ENCODE measurements around the gene TRAPPC2.
"Not testable (repeated sequence)": the region's sequence is repeated elsewhere in the genome, so short reads cannot be mapped to it uniquely, and the experiment has no call there.

TRAPPC2 gene

DNA sequence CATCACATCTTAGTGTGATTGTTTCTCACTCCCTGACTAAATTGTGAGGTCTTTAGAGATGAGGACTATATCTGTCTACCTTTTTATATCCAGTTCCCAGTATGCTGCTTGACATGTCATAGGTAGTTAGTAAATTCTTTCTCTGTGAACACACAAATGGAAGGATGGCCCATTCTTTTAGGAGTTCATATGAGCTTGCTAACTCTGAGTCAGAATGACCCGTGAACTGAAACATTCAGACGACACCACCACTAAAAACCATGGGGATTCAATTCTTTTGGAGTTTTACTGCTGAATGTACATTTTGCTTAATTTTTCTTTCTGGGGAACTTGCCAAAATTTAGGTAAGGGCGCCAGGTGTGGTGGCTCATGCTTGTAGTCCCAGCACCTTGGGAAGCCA is 14.1 kb upstream of the TRAPPC2 start:
- DNase-seq = no peak

DNA sequence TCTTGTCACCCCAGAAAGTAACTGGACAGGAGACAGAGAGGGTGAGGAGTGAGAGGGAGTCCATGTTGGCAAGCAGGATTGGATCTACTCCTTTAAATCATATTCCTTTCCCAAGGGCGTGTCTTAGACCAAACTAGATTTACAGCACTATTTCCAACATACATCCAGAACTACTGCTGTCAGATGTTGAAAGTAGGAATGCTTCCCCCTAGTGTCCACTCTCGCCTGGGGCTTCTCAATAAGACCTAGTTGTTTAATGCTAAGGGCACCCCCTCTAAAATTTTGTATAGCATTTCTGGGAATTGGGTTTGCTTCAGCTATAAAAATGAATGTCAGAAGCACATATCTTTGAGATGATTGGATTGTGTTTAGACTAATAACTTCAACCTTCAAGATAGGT is 13.4 kb upstream of the TRAPPC2 start:
- peak in 13 of 56 donors; percentile 0 to 67 (median 12) for DNase-seq

DNA sequence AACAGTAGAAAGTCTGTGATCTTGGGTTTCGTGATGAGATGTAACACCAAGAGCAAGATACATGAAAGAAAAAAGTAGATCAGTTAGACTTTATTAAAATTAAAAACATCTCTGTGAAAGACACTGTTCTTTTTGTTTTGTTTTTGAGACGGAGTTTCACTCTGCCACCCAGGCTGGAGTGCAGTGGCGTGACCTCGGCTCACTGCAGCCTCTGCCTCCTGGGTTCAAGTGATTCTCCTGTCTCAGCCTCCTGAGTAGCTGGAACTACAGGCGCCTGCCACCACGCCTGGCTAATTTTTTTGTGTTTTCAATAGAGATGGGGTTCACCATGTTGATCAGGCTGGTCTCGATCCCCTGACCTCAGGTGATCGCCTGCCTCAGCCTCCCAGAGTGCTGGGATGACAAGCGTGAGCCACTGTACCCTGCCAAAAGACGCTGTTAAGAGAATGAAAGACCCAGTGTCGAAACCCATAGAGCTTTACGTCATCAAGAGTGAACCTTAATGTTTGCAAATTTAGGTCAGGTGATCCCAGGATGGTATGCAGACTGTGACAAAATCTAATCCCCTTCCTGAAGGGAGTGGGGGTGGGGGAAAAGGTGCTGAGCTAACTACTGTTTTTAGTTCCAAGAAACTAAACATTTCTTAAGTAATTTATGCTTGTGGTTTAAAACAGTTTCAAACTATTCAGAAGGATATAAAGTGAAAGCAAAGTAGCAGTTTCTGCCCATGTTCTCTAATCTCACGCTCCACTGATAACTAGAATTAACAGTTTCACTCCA is 8.2 kb upstream of the TRAPPC2 start:
- DNase-seq = no peak

DNA sequence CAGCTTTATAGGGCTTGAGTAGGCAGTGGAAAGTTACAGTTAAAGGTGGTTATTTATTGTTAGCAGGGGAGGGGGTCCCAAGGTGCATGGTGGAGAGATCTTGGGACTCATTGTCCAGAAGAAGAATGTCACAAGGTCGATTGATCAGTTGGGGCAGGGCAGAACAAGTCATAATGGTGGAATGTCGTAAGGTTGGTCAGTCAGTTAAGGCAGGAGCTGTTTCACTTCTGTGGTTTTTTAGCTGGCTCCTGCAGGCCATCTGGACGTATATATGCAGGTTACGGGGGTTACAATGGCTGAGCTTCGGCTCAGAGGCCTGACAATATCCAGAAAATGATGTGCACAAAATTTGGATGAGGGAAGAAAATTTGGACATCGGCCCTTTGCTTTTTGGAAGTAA is 7.3 kb upstream of the TRAPPC2 start:
- DNase-seq = no peak

DNA sequence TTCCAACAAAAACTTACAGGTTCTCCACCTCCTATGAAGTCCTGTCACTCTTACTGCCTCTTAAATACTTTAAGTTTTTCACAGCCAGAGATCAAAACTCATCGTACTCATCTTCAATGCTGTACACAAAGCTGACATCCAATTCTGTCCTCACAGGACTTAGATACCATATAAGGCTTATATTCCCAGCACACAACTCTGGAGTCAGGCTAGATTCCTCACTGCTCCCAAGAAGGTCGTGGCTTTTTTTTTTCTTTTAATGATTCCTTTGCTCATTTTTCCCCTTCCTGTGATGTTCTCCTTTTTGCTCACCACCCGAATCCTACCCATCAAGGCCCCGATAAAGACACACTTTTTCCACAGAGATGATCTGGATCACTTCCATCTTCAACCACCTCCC is 914 bp downstream of the TRAPPC2 start:
- DNase-seq = no peak

DNA sequence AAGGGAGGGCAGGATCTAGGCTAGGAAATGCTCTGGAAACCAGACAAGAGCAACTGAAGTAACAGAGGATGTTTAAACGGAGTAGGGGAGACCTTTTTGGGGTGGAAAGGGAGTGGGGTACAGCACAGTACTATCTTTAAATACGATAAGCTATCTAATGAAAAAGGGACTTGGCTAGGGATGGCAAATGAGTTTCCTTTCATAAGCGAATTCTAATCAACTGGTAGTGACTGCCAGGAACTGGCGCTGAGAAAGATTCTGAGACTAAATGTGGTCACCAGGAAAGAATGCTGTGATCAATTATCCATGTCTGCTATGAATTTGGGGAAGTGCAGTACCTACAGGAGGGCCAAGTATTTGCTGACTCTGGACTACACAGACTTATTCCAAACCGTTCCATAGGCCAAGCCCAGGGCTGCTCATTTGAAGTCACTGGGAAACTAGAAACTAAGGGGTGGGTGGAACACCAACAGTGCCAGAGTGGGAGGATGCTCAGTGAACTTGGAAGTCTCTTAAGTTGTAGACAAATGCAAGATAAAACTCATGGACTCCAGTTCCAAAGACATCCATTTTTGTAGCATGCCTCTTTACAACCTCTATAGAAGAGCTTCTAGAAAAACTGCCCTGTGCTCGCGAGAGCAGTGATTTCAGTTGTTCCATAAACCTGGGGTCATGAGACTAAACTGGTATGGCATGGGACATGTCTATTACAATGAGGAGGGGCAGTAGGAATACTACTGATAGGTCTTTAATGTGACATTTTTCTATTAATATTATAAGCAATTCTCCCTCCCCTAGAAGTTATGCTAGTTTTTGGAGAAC is 2.0 kb downstream of the TRAPPC2 start:
- DNase-seq = no peak

DNA sequence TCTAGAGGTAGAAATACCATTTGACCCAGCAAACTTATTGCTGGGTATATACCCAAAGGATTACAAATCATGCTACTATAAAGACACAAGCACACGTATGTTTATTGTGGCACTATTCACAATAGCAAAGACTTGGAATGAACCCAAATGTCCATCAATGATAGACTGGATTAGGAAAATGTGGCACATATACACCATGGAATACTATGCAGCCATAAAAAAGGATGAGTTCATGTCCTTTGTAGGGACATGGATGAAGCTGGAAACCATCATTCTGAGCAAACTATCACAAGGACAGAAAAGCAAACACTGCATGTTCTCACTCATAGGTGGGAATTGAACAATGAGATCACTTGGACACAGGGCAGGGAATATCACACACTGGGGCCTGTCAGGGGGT is 3.9 kb downstream of the TRAPPC2 start:
- not testable (repeated sequence) for DNase-seq

DNA sequence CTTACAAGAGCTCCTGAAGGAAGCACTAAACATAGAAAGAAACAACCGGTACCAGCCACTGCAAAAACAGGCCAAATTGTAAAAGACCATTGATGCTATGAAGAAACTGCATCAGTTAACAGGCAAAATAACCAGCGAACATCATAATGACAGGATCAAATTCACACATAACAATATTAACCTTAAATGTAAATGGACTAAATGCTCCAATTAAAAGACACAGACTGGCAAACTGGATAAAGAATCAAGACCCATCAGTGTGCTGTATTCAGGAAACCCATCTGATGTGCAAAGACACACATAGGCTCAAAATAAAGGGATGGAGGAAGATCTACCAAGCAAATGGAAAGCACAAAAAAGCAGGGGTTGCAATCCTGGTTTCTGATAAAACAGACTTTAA is 7.8 kb downstream of the TRAPPC2 start:
- DNase-seq = not testable (repeated sequence)

DNA sequence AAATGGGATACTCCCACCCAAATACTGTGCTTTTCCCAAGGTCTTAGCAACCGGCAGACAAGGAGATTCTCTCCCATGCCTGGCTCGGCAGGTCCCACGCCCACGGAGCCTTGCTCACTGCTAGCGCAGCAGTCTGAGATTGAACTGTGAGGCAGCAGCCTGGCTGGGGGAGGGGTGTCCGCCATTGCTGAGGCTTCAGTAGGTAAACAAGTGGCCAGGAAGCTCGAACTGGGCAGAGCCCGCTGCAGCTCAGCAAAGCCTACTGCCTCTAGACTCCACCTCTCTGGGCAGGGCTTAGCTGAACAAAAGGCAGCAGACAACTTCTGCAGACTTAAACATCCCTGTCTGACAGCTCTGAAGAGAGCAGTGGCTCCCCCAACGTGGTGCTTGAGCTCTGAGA is 9.5 kb downstream of the TRAPPC2 start:
- DNase-seq = peak in 7 of 56 donors; percentile 1 to 17 (median 1)

DNA sequence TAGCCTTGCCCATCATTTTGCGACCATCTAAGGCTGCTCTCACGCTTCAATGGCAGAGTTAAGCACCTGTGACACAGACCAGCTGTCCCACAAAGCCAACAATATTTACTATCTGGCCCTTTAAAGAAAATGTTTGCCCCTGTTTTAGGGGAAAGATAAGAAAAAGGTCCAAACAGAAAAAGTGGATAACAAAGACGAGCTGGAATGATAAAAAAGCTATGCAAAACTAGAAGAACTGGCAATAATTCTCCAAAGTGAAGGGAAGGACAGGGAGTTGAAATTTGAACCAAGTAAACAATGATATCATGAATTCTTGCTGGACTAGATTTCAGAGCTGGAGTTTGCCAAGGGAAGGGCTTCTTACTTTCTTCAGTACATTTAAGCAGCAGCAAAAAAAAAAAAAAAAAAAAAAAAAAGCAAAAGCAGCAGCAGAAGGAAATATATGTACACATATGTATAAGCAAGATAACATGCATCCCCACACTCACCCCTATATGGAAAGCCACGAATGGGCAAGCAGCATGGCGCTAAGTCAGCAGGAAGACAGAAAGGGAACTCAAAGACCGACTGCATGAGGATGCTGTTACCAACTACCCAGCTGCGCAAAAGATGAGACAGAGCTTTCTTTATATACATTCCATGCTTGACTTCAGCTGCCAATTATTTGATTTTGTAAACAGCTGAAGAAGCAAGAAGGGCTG is 12.5 kb downstream of the TRAPPC2 start:
- peak in 4 of 56 donors; percentile 0 to 17 (median 5) for DNase-seq

DNA sequence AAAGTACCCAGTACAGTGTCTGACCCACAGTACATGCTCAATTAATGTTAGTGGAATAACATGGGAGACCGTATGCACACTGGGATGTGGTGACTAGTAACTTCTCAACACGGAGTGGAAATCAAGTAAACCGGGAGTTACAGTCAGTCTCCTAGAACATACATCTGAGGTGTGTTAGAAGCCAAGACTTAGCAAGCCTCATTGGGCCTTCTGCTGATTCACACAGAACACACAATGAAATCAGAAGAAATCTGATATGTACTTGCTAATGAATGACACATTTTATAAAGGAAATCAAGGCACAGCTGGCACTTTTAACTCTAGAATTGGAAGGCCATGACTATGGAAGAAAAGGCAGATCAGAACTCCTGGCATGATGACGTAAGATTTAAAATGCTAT is 13.0 kb downstream of the TRAPPC2 start:
- DNase-seq = no peak

DNA sequence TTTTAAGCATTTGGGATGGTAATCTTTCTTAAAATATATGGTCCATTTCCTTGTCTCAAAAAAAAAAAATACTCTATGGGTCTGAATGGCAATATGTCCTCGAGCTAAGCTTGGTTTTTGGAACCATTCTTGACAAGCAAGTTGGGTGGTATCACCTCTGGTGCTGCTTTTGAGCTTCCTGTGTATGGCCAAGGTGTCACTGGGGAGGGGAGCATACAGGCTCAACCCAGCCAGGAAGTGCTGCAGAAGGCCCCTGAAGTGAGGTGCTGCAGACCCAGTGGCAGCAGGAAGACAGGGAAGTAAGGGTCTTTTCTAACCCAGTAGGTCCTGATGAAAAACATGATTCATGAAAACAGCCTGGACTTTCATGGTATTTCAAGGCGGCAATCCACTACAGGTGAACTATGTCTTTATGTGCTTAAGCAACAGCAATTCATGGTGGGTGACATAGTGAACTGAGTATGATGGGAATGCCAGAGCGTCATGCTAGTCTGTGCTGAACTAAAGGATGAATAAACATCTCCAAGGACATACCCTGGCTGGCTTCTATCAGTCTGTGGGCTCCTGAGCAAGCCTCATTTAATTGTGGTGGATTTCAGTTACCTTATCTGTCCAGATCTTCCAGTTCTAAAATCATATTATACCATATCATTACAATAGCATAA is 15.1 kb downstream of the TRAPPC2 start:
- no peak for DNase-seq

DNA sequence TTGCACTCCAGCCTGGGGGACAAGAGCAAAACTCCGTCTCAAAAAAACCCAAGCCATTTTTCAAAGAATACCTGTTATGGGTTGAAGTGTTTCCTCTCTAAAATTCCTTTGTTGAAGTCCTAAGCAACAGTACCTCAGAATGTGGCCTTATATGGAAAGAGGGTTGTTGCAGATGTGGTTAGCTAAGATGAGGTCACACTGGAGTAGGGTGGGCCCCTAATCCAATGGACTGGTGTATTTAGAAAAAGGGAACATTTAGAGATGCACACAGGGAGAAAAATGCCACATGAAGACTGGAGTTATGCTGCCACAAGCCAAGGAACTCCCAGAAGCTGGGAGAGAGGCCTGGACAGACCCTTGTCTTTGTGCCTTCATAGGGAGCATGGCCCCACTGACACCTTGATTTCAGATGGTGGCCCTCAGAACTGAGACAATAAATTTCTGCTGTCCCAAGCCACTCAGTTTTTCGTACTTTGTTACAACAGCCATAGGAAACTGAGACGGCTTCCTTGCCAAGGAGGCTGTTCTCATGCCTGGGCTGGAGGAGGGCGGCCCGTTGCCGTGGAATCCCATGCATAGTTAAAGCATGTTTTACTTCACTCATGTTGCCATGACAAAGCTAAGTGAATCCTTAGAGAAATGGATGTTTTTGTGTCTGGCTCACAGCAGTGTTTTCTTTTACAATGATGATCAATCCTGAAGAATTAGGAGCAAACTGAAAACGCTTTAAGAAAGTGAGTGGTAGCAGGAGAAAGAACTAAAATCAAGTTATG is 16.5 kb downstream of the TRAPPC2 start:
- DNase-seq = peak in 4 of 56 donors; percentile 0 to 2 (median 0)

DNA sequence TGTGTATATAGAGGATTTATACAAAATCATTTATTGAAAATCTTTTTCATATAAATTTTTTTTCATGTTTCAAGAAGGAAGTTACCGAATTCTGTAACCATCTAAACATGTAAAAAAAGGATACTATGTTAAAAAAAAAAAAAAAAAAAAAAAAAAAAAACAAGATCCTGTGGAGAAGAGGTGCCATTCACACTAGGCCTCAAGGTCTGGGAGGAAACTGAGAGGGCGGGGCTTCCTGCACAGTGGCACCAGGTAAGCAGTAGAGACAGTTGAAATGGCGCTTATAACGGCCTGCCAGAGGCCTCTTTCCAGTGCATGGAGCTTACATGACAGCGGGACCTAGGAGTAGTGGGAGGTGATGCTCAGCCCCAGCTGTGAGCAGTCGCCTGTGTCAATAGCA is 17.5 kb downstream of the TRAPPC2 start:
- no peak for DNase-seq

DNA sequence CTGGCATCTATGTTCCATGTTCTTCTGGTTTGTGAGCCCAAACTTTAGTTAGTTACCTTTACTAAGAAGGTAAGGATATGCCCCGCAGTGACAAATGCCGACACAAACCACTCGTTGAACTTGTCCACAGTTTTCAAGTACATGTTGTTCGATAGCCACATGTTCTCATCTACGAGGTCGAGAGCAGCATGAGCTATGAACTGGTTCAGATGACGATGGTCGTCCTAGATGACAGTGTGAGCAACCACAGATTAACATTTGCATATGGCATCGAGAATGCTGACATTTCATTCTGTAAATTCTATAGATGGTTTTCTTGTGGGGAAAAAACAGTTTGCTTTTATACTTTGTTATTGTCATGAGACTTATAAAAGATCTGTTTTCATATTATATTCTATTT is 18.0 kb downstream of the TRAPPC2 start:
- no peak for DNase-seq

DNA sequence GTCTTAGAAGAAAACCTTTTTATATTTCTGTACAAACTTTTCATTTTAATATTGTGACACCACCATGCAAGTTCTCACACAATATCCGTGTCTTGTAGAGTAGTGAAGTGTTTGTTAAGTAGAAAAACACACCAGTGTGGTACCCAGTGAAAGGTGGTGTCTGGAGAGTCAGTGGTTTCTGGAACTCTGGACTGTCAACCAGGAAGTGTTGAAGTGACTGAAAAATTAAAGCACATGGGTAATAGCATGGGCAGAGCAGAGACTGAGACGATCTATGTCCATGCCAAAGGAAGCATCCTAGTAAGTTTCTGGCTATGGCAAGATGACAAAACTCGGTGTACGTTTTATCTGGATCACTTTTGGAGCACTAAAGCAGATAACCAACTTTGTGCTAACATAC is 23.3 kb downstream of the TRAPPC2 start:
- no peak for DNase-seq

DNA sequence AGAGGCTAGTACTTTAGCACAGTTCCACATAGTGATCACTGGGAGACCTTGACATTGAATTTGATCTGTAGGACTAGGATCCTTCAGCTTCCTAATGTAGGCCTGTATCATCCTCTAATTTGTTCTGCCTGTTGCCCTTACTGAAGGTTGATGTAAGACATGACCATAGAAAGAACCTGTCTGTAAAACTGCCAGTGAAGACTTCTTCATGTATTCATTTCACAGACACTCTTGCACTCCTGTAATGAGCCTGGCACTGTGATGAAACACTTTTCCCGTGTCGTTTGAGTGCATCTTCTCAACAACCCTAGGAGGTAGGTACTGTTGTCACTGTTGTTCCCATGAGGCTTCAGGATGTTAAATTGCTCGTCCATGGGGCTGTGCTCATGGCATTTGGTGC is 30.8 kb downstream of the TRAPPC2 start:
- no peak for DNase-seq

DNA sequence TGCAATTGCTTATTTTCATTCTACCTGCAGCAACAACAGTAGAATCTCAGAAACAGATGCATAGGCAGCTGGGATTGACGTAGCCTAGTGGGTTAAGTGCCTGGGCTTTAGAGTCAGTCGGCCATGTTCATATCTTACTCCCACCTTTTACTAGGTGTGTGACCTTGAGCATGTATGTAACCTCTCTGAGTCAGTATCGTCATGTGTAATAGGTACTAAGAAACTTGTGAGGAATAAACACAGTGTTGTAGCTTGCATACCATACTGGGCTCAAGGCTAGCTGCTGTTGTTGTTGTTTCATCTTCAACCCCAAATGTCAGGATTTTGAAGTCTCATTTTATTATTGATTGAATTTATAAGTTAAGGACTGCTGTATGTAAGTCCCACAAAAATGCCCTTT is 31.3 kb downstream of the TRAPPC2 start:
- no peak for DNase-seq

DNA sequence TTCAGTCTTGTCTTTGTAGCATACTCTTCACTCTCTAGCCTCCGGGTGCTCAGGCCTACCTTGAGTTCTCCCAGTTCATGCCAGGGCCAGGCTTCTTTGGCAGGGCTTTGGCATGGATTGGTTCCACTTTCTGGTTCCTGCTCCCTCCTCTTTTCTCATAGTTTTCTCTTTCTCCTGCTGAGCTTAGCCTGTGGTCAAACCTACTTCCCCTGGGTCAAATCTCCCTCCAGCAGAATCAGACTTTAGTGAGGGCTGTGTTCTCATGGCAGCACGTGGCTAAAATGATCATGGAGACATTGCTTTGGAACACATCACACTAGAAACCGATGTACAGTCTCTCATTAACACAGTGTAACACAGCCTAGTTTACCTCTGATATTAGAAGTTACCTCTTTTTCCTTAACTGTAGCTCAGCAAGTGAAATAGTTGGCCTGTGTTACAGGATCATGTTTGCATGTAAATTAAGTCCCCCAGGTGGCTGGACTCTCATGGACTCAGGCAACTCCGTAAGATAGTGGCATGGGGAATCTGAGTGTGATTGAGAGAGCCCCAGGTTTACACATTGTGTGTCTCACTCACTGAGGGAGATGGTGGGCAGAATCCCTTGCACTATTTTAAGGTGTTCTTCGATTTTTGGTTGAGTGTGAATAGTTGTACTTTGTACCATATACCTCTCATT is 32.2 kb downstream of the TRAPPC2 start:
- no peak for DNase-seq

DNA sequence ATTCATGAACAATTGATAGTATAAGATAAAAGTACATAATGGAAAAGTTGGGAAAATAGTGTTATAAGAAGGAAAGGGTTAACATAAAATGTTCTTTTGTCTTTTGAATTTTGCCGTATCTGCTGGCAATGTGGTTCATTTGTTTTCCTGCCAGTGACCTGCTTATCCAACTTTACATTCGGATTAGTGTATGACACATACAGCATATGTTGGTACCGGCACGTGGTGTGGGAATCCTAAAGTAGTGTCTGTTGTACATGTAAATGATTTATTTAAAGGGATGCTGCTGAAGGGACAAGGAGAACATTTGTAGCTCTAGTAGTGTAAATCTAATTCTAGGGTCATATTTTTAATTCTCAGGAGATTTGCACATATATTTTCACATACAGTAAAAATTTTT is 34.0 kb downstream of the TRAPPC2 start:
- no peak for DNase-seq
